K562 (cell line): ENCODE measurements around the gene PWWP2A.

Experiments used
- ARID4B ChIP-seq: sonication (generic); formaldehyde crosslinking; IDR thresholded peaks from 2 replicates; pipeline ENCODE4 v1.8.0; 2022; ENCODE audit warnings: mild to moderate bottlenecking, missing genetic modification reagents
- E2F1 ChIP-seq: sonication (generic); formaldehyde crosslinking; IDR thresholded peaks from 2 replicates; pipeline ENCODE4 v1.8.1; 2023; ENCODE audit warnings: mild to moderate bottlenecking, missing genetic modification reagents, moderate library complexity
- EHMT2 ChIP-seq: fragments of 450-650 bp; IDR thresholded peaks from 2 replicates; pipeline ENCODE4 v1.6.1; 2018; ENCODE audit warnings: antibody characterized with exemption
- HDAC3 ChIP-seq: fragments of 450-650 bp; IDR thresholded peaks from 2 replicates; pipeline ENCODE4 v1.6.1; 2018; ENCODE audit warnings: borderline replicate concordance, mild to moderate bottlenecking, moderate library complexity; ENCODE audit not compliant: partially characterized antibody
- MAX ChIP-seq: sonication (generic); formaldehyde crosslinking; IDR thresholded peaks from 2 replicates; pipeline ENCODE4 v1.9.0; 2022; ENCODE audit warnings: mild to moderate bottlenecking, missing genetic modification reagents
- MYBL2 ChIP-seq, 2 experiments: fragments of 450-650 bp in 1 of 2; sonication (generic) in 1 of 2; formaldehyde crosslinking in 1 of 2; IDR thresholded peaks; 2 replicates each; pipeline versions ENCODE4 v1.6.1 to v1.8.1; 2017 to 2022; ENCODE audit warnings: borderline replicate concordance in 1 of 2, inconsistent platforms in 1 of 2, low read depth in 1 of 2, mild to moderate bottlenecking in 1 of 2, missing genetic modification reagents in 1 of 2, moderate library complexity in 1 of 2
- NCOA2 ChIP-seq, 2 experiments: fragments of 450-650 bp; IDR thresholded peaks; 2 replicates each; pipeline ENCODE4 v1.6.1; 2018; ENCODE audit warnings: mild to moderate bottlenecking in 2 of 2, moderate library complexity in 1 of 2; ENCODE audit not compliant: partially characterized antibody in 2 of 2
- NFE2 ChIP-seq: IDR thresholded peaks from 2 replicates; pipeline ENCODE4 v1.6.1; 2014; ENCODE audit warnings: antibody characterized with exemption, low read depth
- RBBP5 ChIP-seq: fragments of 200-600 bp; sonication (generic); IDR thresholded peaks from 2 replicates; pipeline ENCODE4 v1.6.1; 2012; ENCODE audit warnings: borderline replicate concordance, mild to moderate bottlenecking, low read length, control low read depth, inconsistent platforms; ENCODE audit not compliant: insufficient read depth, poor library complexity, severe bottlenecking
- THAP7 ChIP-seq: fragments of 250-450 bp; sonication (Bioruptor Pico); IDR thresholded peaks from 2 replicates; pipeline ENCODE4 v1.5.0; 2021
- ZNF274 ChIP-seq: IDR thresholded peaks from 2 replicates; pipeline ENCODE4 v1.6.1; 2011; ENCODE audit warnings: low read depth, mild to moderate bottlenecking, low read length, moderate library complexity, borderline replicate concordance
- ZNF639 ChIP-seq, 2 experiments: fragments of 200-800 bp in 1 of 2; sonication (Bioruptor generic) in 1 of 2; sonication (generic) in 1 of 2; formaldehyde crosslinking in 1 of 2; IDR thresholded peaks in 1 of 2; conservative IDR thresholded peaks in 1 of 2; 2 replicates each; pipeline versions ENCODE4 v1.5.0 to v1.6.1; 2016 to 2020; ENCODE audit warnings: missing compliant biosample characterization in 1 of 2, missing genetic modification characterization in 1 of 2, missing genetic modification reagents in 1 of 2

- TF ChIP-seq EHMT2 = no peak
- no peak for TF ChIP-seq MAX (CRISPR knock-in tag)
- TF ChIP-seq E2F1 (CRISPR knock-in tag) = no peak
- no peak for TF ChIP-seq HDAC3
- no peak for TF ChIP-seq THAP7 (CRISPR knock-in tag)
- no peak for TF ChIP-seq RBBP5
- TF ChIP-seq NCOA2 (IDR thresholded peaks at IDR 0.05; ENCODE audit: partially characterized antibody in 2 of 2) = no peak
- no peak for TF ChIP-seq NFE2
- no peak for TF ChIP-seq MYBL2 (IDR thresholded peaks at IDR 0.05; ENCODE audit: low read depth)
- TF ChIP-seq MYBL2 (CRISPR knock-in tag; IDR thresholded peaks at IDR 0.05; ENCODE audit: borderline replicate concordance) = no peak
- TF ChIP-seq ZNF639 (CRISPR knock-in tag; conservative IDR thresholded peaks at IDR 0.05 in 1 of 2, IDR thresholded peaks at IDR 0.05 in 1 of 2) = no peak
- no peak for TF ChIP-seq ARID4B (CRISPR knock-in tag)
- no peak for TF ChIP-seq ZNF274
These were observed 76.6 kb downstream of the PWWP2A start for GRCh38 chr5:160042671-160043070.
